Measurements from ENCODE around the gene CCT8.

Gene CCT8, protein sequence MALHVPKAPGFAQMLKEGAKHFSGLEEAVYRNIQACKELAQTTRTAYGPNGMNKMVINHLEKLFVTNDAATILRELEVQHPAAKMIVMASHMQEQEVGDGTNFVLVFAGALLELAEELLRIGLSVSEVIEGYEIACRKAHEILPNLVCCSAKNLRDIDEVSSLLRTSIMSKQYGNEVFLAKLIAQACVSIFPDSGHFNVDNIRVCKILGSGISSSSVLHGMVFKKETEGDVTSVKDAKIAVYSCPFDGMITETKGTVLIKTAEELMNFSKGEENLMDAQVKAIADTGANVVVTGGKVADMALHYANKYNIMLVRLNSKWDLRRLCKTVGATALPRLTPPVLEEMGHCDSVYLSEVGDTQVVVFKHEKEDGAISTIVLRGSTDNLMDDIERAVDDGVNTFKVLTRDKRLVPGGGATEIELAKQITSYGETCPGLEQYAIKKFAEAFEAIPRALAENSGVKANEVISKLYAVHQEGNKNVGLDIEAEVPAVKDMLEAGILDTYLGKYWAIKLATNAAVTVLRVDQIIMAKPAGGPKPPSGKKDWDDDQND

DNA sequence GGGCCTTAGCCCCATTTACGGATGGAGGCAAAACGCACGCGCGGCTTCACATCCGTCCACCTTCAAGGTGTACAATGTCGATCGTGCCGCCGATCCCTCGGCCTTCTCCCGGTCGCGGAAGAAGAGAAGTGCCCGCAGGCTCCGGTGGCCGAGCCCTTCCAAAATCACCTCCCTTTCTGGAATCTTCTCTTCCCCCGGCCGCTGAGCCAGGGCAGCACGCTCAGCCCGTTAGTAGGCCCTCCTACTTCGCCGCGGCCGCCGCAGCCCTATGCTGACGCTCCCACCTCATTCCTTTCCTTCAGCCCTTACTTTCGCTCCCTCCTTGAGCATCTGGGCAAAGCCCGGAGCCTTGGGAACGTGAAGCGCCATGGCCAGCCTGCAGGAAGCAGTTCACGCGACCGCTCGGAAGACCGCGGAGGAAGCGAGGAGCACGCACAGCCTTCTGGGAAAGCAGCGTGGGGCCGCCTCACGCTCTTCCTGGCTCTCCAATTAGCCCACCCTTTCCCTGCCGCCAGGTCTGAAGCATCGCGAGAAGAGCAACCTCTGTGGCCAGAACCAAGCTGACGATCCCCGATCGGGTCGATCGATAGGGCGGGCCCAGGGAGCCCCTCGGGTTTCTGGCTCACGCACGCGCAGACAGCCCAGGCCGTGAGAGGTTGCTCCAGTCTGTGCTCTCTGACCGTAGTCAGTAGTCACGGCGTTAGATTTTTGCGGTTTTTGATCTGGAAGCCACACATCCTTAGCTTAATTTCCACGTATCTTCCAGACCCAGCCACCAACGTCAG, at the start of gene CCT8:
TSS of gene CCT8 (minus strand) at position 427 of the 785 bp plus-strand sequence. CDS start at position 369, 58 bp downstream.
- peak; percentile 96 to 99 (median 98) for DNase-seq (ENCODE audit: low read depth in 3 of 3)

DNA sequence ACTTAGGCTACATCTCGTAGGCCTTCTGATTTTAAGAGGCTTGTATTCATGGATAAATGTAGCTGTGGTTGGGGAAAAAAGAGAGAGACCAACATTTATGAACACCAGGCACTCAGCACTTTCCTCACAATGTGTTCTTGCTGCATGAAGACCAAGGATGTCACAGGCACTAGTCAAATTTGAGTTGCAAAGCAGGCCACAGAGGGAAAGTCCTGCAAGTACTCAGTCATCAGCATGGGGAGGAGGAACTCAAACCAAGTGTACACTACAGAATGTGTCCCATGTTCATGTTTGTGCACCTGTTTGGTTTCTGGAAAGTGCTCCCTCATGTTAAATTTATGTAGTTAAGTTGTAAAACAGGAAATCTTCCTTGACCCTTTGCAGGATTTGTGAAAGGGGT, 48.3 kb upstream of the CCT8 start:
- DNase-seq (ENCODE audit: low read depth in 3 of 3), result no peak

DNA sequence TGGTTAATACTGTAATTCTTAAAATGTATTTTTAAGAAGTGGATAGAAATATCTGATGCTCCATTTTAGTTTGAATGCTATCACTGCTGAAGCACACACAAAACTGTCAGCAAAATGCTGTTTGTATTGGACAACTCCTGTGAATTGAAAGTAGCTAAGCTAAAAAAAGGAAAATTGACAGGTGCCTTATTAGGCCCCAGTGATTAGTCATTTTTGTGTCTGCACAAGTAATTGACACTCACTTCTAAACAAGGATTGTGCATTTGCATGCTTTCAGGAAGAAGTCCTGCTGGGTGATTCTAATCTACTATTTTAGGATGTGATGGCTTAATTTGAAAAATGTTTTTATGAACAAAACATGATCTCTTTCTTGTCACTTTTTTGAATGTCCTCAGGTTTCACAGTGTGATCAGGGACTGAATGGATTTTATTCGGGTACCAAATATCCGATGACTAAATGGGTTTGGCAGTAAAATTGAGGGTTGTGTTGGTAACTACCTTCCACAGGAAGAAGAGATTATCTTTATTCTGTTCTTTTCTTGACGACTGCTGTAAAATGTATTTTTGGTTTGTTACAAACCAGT, 44.0 kb upstream of the CCT8 start:
- no peak for DNase-seq (ENCODE audit: low read depth in 3 of 3)

DNA sequence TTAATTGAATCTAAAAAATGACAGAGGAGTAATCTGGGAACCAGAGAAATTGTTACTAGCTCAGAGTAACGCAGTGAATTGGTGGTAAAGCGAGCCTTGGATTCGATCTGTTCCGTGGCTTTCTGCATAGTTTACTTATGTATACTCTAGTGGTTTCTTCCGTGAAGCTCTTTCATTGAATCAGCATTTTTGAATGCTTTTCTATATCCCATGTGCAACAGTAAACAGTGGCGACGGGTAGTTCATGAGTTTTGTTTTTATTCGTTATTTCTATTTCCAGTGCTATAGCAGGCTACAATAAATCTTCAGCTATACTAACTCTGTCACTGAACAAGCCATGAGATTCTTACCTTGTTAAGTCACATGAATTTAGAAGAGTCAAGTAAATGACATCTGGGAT, 42.5 kb upstream of the CCT8 start:
- DNase-seq (ENCODE audit: low read depth in 3 of 3), result no peak

DNA sequence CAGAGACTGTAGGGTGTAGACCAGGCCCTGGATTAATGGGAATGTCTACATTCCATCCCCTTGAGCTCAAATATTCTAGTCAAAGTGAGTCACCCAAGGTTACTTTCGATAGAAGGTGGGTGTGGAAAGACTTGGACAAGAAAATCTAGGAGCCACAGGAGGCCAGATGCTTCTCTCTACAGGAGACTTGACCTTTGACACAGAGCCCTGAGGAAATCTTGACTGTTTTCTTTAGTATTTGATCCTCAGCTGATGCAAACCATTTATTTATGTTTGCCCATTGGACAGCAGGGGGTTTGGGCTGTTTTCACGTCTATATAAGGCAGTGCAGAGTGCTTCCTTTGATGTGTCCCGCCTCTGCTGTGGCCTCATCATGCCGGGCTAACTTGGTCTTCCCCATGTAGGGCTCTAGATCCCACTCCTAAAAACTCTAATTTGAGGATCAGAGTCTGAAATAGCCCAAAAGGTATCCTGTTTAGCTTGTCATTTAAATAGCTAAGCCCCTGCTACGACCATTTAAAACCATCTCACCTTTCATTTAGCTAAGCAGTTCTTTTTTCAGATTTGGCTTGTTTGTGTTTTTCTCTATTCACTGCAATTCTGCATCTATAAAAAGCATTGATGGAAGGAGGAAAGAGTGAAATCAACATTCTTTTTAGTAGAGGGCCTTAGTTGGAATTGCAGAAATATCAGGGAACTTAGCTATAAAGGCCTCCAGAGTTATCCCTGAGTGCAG, 41.5 kb upstream of the CCT8 start:
- DNase-seq (ENCODE audit: low read depth in 3 of 3), result no peak

DNA sequence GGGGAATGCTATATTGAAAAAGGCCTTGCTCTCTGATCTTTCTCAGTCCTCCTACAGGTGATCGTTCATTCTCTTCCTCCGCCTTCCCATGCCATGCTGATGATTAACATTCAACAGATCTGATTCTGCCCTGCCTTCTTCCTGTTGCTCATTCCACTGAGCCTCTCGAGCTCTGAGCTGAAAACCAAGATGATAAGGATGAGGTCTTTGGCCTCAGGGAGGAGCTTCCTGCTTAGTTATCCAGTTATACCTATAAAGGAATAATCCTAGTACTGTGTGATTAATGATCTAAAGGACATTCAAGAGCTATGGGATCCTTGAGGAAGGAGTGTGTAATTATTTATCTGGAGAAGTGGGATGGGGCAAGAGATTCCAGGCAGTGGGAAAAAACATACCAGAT, 31.8 kb upstream of the CCT8 start:
- DNase-seq (ENCODE audit: low read depth in 3 of 3), result no peak

DNA sequence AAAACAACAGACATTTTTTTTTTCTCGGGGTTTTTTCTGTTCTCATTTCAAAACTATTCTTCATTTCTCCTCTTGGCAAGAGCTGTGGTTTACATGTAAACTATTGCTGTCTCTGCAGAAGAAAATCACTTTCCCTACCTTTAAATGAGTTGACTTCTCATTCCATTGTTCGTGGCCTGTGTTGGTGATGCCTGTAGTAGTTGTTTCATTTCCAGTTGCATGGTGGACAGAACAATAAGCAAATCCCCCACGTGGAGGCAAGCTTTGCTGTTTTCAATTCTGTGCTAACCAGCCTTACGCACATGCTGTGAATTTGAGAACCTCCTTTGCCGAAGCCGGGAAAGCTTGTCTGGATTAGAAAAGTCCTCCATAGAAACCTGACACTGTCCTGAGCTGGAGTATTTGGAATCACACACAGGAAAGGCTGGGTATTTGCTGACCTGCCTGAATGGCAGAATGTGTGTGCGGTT, 30.8 kb upstream of the CCT8 start:
- DNase-seq (ENCODE audit: low read depth in 3 of 3), result no peak

DNA sequence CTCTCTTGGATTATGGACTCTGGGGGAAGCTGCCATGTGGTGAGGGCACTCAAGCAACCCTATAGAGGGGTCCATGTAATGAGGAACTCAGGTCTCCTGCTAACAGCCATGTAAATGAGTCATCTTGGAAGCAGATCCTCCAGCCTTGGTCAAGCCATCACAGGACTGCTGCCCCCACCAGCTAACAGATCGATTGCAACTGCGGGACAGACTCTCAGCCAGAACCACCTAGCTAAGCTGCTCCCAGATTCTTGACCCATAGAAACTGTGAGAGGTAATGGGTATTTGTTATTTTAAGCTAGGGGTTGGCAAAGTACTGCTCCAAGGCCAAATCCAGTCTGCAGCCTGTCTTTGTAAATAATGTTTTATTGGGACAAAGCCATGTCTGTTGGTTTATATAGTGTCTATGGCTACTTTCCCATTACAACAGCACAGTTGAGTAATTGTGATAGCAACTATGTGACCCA, 29.4 kb upstream of the CCT8 start:
- no peak for DNase-seq (ENCODE audit: low read depth in 3 of 3)

DNA sequence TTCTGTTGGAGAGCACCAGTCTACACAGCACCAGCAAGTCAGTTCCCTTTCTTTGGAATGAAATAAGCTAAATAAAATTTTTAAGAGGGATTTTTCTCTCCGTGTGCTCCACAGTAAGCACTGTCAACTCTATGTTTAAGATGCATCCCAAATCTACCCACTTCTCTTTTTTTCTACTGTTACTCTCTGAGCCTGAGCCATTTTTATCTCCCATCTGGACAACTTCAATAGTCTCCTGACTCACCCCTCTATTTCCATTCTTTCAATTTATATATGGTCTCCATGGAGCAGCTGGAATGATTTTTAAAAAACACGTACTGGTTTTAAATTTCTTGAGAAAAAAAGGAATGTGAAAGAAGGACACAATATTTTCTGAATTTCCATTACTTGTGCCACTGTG, 24.7 kb upstream of the CCT8 start:
- no peak for DNase-seq (ENCODE audit: low read depth in 3 of 3)

DNA sequence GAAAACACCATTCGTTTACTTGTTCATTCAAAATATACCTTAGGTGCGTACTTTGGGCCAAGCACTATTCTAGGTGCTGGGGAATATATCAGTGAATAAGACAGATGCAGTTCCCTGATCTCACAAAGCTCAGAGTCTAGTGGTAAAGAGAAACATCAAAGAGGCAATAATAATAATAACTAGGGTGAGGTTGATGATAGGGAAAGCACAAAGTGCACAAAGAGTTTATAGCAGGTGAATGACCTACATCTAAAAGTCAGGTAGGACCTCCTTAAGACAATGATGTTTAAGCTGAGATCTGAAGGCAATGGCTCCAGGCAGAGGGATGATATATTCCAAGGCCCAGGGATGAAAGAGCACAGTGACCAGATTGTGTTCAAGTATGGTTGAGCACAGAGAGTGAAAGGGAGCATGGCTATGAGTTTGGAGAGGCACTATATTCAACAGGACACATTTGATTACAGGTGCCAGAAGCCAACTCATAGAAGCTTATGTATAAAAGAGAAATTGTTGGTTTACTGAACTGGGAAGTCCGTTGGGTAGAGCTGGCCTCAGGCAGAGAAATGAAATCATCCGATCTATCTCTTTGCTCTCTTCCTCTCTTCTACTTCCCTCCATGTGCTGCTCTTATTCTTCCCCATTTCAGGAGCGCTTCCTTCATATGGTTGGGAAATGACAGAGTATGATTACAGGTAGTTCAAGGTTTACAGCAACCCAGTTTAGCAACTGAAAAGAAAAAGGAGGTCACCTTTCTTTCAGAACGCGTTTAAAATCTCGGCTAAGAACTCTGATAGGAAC, 23.0 kb upstream of the CCT8 start:
- no peak for DNase-seq (ENCODE audit: low read depth in 3 of 3)

DNA sequence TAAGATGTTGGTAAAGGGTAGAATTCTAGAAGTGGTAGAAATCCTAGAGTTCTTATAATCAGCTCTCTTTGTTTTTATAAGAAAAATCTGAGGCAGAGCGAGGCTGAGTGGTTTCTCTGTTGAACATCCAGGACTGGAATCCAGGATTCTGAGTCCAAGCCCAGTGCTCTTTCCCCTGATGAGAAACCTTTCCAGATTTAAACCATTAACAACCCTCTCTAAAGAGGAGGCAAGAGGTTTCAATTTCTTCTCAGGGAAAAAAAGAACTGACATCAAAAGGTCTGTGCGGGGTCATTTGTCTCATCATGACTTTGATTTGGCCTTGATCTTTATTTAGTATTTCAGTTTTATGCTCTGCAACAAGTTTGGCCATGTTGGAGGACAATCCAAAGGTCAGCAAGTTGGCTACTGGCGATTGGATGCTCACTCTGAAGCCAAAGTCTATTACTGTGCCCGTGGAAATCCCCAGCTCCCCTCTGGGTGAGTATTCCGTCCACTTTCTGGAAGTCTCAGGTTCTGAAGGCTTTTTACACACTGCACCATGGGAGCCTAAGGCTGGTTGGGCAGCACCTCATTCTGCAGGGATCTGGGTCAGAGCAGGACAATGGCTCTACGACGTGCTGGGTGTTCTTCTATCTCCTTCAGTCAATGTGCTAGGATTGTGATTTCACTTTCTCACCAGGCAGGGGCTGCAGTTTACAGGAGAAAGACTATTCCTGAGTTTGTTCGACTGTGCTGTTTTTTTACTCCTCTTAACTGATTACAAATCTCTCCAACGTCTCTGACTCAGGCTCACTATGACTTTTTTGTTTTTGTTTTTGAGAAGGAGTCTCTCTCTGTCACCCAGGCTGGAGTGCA, 18.9 kb upstream of the CCT8 start:
- DNase-seq (ENCODE audit: low read depth in 3 of 3), result no peak

DNA sequence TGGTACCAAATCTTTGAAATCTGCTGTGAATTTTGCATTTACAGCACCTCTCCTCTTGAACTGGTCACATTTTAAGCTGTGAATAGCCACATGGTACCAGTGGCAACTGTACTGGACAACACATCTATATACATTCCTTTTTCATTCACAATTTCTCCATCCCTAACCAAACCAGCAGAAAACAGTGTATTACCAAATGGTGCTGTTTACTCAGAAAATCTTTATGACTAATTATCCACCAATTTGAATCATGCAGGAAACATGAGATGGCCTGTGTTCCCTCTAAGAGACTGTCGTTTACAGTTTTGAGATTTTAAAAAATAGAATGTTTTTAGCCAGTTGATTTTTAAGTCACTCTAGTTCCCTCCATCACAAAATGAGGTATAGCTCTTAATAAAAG, 17.6 kb upstream of the CCT8 start:
- DNase-seq (ENCODE audit: low read depth in 3 of 3), result no peak

DNA sequence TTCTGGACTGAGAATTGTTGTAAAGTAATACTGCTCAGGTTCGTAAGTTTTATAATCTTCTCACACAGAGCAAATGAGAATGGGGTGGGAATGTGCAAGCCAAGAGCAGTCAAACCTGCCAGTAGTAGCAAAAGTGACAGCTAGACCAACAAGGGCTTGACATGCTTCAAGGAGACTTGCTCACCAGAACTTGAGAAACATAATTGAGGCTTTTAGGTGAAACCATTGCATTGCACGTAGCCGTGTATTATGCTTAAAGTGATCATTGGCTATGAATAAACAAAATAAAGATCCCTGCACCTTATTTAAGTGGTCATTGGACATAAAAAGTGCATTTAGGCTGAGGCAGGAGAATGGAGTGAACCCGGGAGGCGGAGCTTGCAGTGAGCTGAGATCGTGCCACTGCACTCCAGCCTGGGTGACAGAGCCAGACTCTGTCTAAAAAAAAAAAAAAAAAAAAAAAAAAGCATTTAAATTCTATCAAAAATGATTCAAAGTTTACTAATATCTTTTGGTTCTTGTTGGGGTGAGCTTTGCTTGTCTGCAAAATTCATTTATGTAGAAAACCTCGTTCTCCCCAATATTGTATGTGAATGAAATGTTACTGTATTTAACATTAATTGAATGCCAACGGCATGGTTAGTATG, 11.8 kb upstream of the CCT8 start:
- DNase-seq (ENCODE audit: low read depth in 3 of 3), result no peak

DNA sequence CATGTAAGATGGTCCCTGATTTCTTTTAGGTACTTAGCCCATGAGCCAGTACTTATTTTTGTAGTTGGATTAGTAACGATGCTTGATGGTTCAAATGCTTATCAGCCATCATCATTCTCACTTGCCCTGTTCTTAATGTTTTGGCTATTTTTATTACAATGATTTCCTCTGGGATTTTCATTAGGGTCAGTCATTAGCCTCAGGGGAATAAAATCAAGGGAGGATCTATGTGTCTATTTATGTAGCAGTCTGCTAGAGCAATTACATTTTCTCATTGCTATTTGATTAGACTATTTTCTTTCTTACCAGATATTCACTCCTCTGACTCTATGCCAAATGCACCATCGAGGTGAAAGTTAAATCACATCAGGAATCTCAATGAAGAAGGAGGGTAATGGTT, 10.9 kb upstream of the CCT8 start:
- DNase-seq (ENCODE audit: low read depth in 3 of 3), result no peak

DNA sequence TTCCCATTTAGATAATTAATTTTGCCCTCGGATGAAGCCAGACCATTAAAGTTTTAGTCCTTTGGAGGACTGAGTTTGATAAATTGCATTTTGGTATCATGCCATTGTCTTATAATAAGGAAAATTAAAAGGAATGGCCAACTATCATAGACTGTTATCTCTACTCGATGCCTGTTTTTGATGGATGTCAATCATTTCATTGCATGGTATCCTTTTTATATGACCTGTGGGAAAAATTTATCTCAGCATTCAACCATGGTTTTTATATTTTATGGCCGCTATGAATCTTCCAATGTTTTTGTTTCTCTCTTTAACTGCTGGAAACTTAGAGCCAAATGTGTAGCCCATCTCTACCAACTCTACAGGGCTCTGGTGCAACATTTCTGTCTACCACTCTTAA, 9.9 kb upstream of the CCT8 start:
- no peak for DNase-seq (ENCODE audit: low read depth in 3 of 3)

DNA sequence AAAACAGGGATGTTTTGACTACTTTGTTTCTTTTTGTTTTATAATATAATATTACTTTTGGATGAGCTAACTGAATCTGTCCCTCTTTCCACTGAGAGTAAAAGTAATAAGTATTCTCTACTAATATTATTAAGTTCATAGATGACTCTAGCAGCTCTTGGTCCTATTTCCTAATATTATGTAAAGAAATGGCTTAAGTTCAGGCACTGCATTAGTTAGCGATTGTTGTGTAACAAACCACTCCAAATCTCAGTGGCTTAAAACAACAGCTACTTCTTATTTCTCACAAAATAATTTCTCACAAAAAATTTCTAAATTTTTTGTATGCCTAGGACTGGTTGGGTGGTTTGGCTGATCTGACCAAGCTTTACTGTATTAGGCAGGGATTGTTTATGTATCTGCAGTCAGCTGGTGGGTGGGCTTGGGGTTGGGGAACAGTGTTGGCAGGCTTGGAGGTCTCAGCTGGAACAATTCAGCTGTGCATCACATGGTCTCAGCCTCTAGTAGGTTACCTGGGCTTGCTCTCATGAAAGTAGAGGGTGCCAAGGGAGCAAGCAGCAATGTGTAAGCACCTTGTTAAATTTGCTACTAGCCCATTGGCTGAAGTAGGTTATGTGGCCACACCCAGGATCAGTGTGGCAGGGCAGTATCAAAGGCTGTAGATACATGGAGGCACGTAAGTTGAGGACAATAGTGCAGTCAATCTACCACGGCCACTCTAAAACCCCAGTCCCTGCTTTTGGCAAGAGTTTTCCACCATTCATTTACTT, 8.8 kb upstream of the CCT8 start:
- DNase-seq (ENCODE audit: low read depth in 3 of 3), result no peak

DNA sequence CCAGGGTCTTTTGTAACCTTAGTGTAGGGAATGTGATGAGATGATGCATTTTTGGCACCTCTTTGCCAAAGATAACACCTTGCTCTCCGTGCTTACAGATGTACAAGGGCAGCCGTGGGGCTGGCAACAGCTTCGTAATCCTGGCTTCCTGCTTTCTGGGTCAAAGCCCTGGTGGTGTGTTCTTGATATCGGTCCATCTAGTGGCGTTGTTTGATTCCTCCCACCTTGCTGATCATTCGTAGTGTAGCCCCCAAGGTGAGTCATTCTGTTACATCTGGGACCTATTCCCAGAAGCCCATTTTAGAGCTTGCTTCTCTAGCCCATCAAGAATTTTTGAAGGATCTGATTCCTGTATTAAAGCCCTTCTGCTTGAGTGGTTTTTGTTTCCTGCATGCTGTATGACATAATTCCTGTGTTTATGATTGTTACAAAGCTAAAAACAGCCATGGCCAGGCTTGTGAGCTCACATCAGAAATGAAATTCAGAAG, 7.0 kb upstream of the CCT8 start:
- DNase-seq (ENCODE audit: low read depth in 3 of 3), result no peak
